CD8-positive, alpha-beta memory T cell (primary cell): Measurements from ENCODE around the gene CACNB4. TPM values are rescaled to one million over a fixed set of nuclear protein-coding genes. Genes with fewer than 3 reads are reported as not detected.
A peak's percentile ranks its signal among the peaks of the same experiment; 100 is the strongest.

Experiments
- CTCF ChIA-PET: fragments of 350-600 bp; sonication (Branson Sonifier 250); formaldehyde crosslinking; loops from one replicate; lab custom pipeline; 2021; ENCODE audit warnings: antibody characterized with exemption; lab: Charles Lee
- POLR2A ChIA-PET: fragments of 350-600 bp; sonication (Branson Sonifier 250); formaldehyde crosslinking; loops from one replicate; lab custom pipeline; 2021; ENCODE audit warnings: antibody characterized with exemption; lab: Charles Lee
- DNase-seq, 5 donors: peaks; one replicate each; pipeline versions ENCODE4 v3.0.0 to v3.0.0-alpha.2; 2020 to 2022; ENCODE audit warnings: mixed read lengths in 1 of 5
- H3K27ac ChIP-seq: one replicate; pipeline ENCODE4 v1.7.0; 2013; ENCODE audit warnings: low read depth, mild to moderate bottlenecking, low read length, moderate library complexity
- H3K27me3 ChIP-seq: 2 replicates; pipeline ENCODE4 v1.7.0; 2013; ENCODE audit warnings: low read length, mild to moderate bottlenecking; ENCODE audit not compliant: insufficient read depth, poor library complexity, severe bottlenecking
- H3K36me3 ChIP-seq: 2 replicates; pipeline ENCODE4 v1.7.0; 2013; ENCODE audit warnings: mild to moderate bottlenecking, low read length, moderate library complexity; ENCODE audit not compliant: insufficient read depth
- H3K4me1 ChIP-seq: 2 replicates; pipeline ENCODE4 v1.7.0; 2013; ENCODE audit warnings: mild to moderate bottlenecking, low read length, moderate library complexity; ENCODE audit not compliant: insufficient read depth
- H3K4me3 ChIP-seq: 2 replicates; pipeline ENCODE4 v1.7.0; 2013; ENCODE audit warnings: mild to moderate bottlenecking, low read length
- H3K9me3 ChIP-seq: 2 replicates; pipeline ENCODE4 v1.7.0; 2013; ENCODE audit warnings: mild to moderate bottlenecking, low read length
- H3K27ac Mint-ChIP-seq, 8 donors: one replicate each; pipeline ENCODE4 v1.8.0; 2020 to 2021; ENCODE audit warnings: mixed read lengths in 8 of 8, mild to moderate bottlenecking in 6 of 8, inconsistent platforms in 3 of 8, moderate library complexity in 3 of 8
- H3K27me3 Mint-ChIP-seq, 2 donors: one replicate each; pipeline ENCODE4 v1.8.0; 2020 to 2021; ENCODE audit warnings: mixed read lengths in 2 of 2, mild to moderate bottlenecking in 1 of 2, moderate library complexity in 1 of 2
- H3K36me3 Mint-ChIP-seq, 3 donors: one replicate each; pipeline ENCODE4 v1.8.0; 2020 to 2021; ENCODE audit warnings: mixed read lengths in 3 of 3, inconsistent platforms in 1 of 3, mild to moderate bottlenecking in 1 of 3
- H3K4me1 Mint-ChIP-seq, 3 donors: one replicate each; pipeline ENCODE4 v1.8.0; 2020 to 2021; ENCODE audit warnings: mixed read lengths in 3 of 3, inconsistent platforms in 1 of 3, mild to moderate bottlenecking in 1 of 3
- H3K4me3 Mint-ChIP-seq, 7 donors: one replicate each; pipeline ENCODE4 v1.8.0; 2020 to 2021; ENCODE audit warnings: mixed read lengths in 7 of 7, mild to moderate bottlenecking in 6 of 7, moderate library complexity in 4 of 7, inconsistent platforms in 2 of 7
- H3K9me3 Mint-ChIP-seq, 5 donors: one replicate each; pipeline ENCODE4 v1.8.0; 2020 to 2022; ENCODE audit warnings: mixed read lengths in 5 of 5, mild to moderate bottlenecking in 3 of 5, moderate library complexity in 2 of 5, inconsistent platforms in 1 of 5
- polyA plus RNA-seq: library from polyadenylated mRNA; unstranded; fragments of 300-500 nt; fragmentation: Illumina TruSeq; gene quantifications from one replicate; pipeline ENCODE4 v1.2.3, GENCODE V29; 2021
- total RNA-seq, 2 experiments: library from RNA; stranded (reverse); gene quantifications; one replicate each; pipeline ENCODE4 v1.2.3, GENCODE V29; 2021

Gene CACNB4
- total and polyA plus RNA-seq, 3 experiments from 2014 or later = 0.18 to 0.20 TPM; not detected in 1

- POLR2A ChIA-PET = no interaction called here
- peaks cover 3 to 4% of the 10 kb centered on the region in 2 donors for H3K27me3 Mint-ChIP-seq
- H3K36me3 Mint-ChIP-seq = no peaks in the 10 kb centered on the region
- Histone ChIP-seq H3K9me3 (no peaks in the 10 kb centered on the region), H3K27ac (no peak overlapping the region), H3K4me1 (no peaks in the 10 kb centered on the region), H3K27me3 (no peaks in the 10 kb centered on the region), H3K4me3 (no peak overlapping the region), H3K36me3 (no peaks in the 10 kb centered on the region)
- no peak overlapping the region for H3K4me3 Mint-ChIP-seq
- H3K9me3 Mint-ChIP-seq = peaks cover 0 to 2% (median 0%) of the 10 kb centered on the region in 5 donors
- no peak for DNase-seq
- CTCF ChIA-PET = interaction anchor here (0.8 to 2.9 kb wide), 2 partner anchors 10 to 22 kb away, joined by 3 to 14 read pairs; no protein-coding TSS in a partner anchor
- H3K4me1 Mint-ChIP-seq = no peaks in the 10 kb centered on the region
- no peak overlapping the region for H3K27ac Mint-ChIP-seq
These were observed 50.9 kb downstream of the CACNB4 start for GRCh38 chr2:152047824-152048471.

- Histone ChIP-seq H3K4me3 (no peak overlapping the region), H3K9me3 (no peaks in the 10 kb centered on the region), H3K4me1 (no peaks in the 10 kb centered on the region), H3K27ac (no peak overlapping the region), H3K36me3 (no peaks in the 10 kb centered on the region), H3K27me3 (no peaks in the 10 kb centered on the region)
- Mint-ChIP-seq H3K4me3 (no peak overlapping the region), H3K27ac (no peak overlapping the region), H3K4me1 (no peaks in the 10 kb centered on the region), H3K9me3 (peaks cover 0 to 2% (median 0%) of the 10 kb centered on the region in 5 donors), H3K36me3 (no peaks in the 10 kb centered on the region), H3K27me3 (peaks cover 3 to 8% of the 10 kb centered on the region in 2 donors)
- POLR2A ChIA-PET = no interaction called here
- no peak for DNase-seq
- CTCF ChIA-PET = interaction anchor here (1.9 to 2.9 kb wide), 2 partner anchors 9 to 21 kb away, joined by 9 to 14 read pairs; no protein-coding TSS in a partner anchor
These were observed 51.9 kb downstream of the CACNB4 start for GRCh38 chr2:152046940-152047339.

DNA sequence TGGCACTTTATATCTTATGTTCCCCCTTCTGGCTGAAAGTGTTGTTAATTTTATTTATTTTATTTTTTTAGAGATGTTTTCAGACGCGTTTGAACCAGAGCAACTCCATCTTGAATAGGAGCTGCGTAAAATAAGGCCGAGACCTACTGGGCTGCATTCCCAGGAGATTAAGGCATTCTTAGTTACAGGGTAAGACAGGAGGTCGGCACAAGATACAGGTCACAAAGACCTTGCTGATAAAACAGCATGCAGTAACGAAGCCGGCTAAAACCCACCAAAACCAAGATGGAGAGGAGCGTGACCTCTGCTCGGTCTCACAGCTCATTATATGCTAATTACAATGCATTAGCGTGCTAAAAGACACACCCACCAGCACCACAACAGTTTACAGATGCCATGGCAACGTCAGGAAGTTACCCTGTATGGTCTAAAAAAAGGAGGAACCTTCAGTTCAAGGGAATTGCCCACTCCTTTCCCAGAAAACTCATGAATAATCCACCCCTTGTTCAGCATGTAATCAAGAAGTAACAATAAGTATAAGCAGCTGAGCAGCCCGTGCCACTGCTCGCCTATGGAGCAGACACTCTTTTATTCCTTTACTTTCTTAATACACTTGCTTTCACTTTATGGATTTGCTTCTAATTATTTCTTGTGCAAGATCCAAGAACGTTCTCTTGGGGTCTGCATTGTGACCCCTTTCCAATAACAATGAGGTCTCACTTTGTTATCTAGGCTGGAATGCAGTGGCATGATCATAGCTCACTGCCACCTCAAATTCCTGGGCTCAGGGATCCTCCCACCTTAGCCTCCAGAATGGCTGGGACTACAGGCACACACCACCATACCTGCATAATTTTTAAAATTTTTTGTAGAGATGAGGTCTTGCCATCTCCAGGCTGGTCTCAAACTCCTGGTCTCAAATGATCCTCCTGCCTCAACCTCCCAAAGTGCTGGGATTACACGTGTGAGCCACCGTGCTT lies 55.9 kb downstream of the CACNB4 start:
- Histone ChIP-seq H3K36me3 (no peaks in the 10 kb centered on the region), H3K27me3 (no peaks in the 10 kb centered on the region), H3K27ac (no peak overlapping the region), H3K9me3 (no peaks in the 10 kb centered on the region), H3K4me3 (no peak overlapping the region), H3K4me1 (no peaks in the 10 kb centered on the region)
- no peaks in the 10 kb centered on the region for H3K9me3 Mint-ChIP-seq
- ChIA-PET POLR2A (no interaction called here), CTCF (interaction anchor here (2.0 kb wide), 1 partner anchor 17 kb away, joined by 8 read pairs; no protein-coding TSS in a partner anchor)
- DNase-seq = no peak
- peaks cover 2 to 5% of the 10 kb centered on the region in 2 donors for H3K27me3 Mint-ChIP-seq
- H3K27ac Mint-ChIP-seq = no peak overlapping the region
- no peaks in the 10 kb centered on the region for H3K36me3 Mint-ChIP-seq
- H3K4me1 Mint-ChIP-seq = no peaks in the 10 kb centered on the region
- no peak overlapping the region for H3K4me3 Mint-ChIP-seq

DNA sequence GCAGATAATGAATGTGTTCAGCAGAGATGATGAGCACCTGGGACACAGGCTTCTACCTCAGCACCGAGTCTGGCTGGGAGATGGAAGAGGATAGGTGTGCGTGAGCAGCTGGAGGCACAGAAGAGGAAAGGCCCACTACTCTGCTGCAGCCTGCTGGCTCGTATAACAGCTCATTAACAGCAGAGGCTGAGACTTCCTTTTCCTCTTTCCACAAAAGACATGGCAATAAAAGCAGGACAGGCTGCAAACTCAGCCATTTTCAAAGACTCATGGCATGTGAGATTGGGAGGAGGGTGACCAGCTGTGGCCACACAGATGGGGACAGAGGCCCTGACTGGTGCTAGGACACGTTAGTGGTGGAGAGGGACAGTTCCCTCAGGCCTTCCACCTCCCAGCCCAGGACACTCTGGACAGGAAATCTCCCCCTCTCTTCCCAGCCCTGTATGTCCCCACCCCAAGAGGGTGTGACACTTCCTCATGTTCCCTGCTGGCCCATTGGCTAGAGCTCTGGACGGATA lies 60.3 kb downstream of the CACNB4 start:
- H3K27ac ChIP-seq = no peak overlapping the region
- H3K27me3 ChIP-seq = no peaks in the 10 kb centered on the region
- no peak overlapping the region for H3K4me3 ChIP-seq
- no peak overlapping the region for H3K27ac Mint-ChIP-seq
- H3K36me3 Mint-ChIP-seq = no peaks in the 10 kb centered on the region
- CTCF ChIA-PET = interaction anchor here (1.1 to 3.1 kb wide), 3 partner anchors 8 to 597 kb away, joined by 7 to 15 read pairs (median 14); no protein-coding TSS in a partner anchor
- peaks cover 2 to 7% of the 10 kb centered on the region in 2 donors for H3K27me3 Mint-ChIP-seq
- no peak overlapping the region for H3K4me3 Mint-ChIP-seq
- no peaks in the 10 kb centered on the region for H3K4me1 ChIP-seq
- H3K36me3 ChIP-seq = no peaks in the 10 kb centered on the region
- no peak for DNase-seq
- H3K9me3 ChIP-seq = no peaks in the 10 kb centered on the region
- no peaks in the 10 kb centered on the region for H3K9me3 Mint-ChIP-seq
- no peaks in the 10 kb centered on the region for H3K4me1 Mint-ChIP-seq
- POLR2A ChIA-PET = no interaction called here

- H3K4me1 Mint-ChIP-seq = no peaks in the 10 kb centered on the region
- H3K27me3 Mint-ChIP-seq = peaks cover 2 to 9% of the 10 kb centered on the region in 2 donors
- Histone ChIP-seq H3K9me3 (no peaks in the 10 kb centered on the region), H3K27me3 (no peaks in the 10 kb centered on the region), H3K36me3 (no peaks in the 10 kb centered on the region), H3K4me1 (no peaks in the 10 kb centered on the region), H3K27ac (no peak overlapping the region), H3K4me3 (no peak overlapping the region)
- ChIA-PET POLR2A (no interaction called here), CTCF (interaction anchor here (1.1 to 3.1 kb wide), 5 partner anchors 8 to 1482 kb away, joined by 4 to 15 read pairs (median 7); no protein-coding TSS in a partner anchor)
- no peak overlapping the region for H3K4me3 Mint-ChIP-seq
- no peaks in the 10 kb centered on the region for H3K9me3 Mint-ChIP-seq
- no peak overlapping the region for H3K27ac Mint-ChIP-seq
- no peak for DNase-seq
- no peaks in the 10 kb centered on the region for H3K36me3 Mint-ChIP-seq
These were observed 61.0 kb downstream of the CACNB4 start for GRCh38 chr2:152037743-152038435.

DNA sequence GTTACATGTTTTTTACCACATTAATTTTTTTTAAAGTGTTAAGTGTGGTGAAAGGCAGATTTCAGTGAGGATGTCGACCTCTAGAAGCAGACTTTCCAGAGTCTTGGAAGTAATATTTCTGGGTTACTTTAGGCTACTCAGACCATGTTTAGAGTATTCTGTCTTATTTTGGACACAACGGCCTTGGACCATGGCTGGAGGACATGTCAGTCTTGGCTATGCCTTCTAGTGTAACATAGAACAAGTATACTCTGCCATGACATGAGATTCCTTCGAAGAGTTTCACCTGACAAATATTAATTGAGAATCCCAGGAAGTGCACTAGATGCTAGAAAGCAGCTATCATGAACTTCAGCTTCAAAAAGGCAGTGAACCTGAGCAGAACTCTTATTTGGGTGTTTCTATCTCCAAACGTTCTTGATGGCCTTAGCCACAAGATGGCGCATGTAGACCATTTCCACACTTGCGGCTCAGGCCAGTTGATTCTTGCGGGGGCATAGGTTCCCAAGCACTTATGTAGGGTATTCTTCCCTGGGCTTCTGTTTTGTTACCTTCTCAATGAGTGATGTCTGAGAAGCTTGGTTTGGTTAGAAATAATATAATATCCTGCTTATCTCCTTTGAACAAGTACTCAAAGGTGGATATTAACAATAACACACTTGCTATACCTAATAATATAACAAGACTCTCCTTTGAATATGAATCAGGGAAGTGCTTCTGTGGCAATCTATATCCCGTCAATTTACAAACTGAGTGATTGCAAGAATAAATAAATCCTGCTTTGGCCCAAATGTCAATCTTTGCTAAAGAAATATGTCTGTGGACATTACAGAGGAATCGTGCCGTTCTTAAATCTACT lies 62.0 kb downstream of the CACNB4 start:
- Histone ChIP-seq H3K9me3 (no peaks in the 10 kb centered on the region), H3K4me3 (no peak overlapping the region), H3K27me3 (no peaks in the 10 kb centered on the region), H3K27ac (no peak overlapping the region), H3K36me3 (no peaks in the 10 kb centered on the region), H3K4me1 (no peaks in the 10 kb centered on the region)
- Mint-ChIP-seq H3K36me3 (no peaks in the 10 kb centered on the region), H3K9me3 (no peaks in the 10 kb centered on the region), H3K27ac (no peak overlapping the region), H3K4me1 (no peaks in the 10 kb centered on the region), H3K27me3 (peaks cover 2 to 5% of the 10 kb centered on the region in 2 donors), H3K4me3 (no peak overlapping the region)
- DNase-seq = peak in 4 of 5 donors; percentile 15 to 37 (median 24)
- ChIA-PET POLR2A (no interaction called here), CTCF (interaction anchor here (0.8 to 3.1 kb wide), 6 partner anchors 9 to 1483 kb away, joined by 3 to 15 read pairs (median 5); no protein-coding TSS in a partner anchor)

DNA sequence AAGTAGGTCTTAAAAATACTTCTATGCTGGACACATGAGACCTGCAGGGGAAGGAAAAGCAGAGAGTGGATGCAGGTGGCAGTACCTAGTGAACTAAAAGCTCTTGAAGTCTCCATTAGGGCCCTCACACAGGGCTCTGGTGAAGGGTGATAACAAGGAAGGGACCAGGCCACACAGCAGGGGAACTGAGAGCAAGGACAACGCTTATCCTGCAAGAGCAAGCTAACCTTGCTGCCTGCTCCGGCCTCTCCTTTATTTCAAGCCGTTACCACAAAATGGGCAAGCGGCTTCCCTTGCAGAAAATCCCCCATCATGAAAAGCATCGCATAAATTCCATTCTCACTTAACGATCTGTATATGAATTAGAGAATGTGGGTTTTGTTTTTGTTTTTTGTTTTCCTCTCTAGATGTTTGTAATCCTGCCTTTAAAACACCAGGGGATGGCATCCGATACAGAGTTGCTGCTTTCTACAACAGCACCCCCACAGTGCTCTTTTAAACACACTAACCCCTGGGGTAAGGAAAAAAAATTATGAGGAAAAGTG lies 64.5 kb downstream of the CACNB4 start:
- CTCF ChIA-PET = no interaction called here
- no peaks in the 10 kb centered on the region for H3K27me3 ChIP-seq

More for the DNA sequence above, 64.5 kb downstream of the CACNB4 start:
- Mint-ChIP-seq H3K36me3 (no peaks in the 10 kb centered on the region), H3K4me1 (no peaks in the 10 kb centered on the region), H3K4me3 (no peak overlapping the region), H3K27ac (peak overlapping the region in 1 of 8 donors; percentile 9), H3K9me3 (no peaks in the 10 kb centered on the region), H3K27me3 (peaks cover 5 to 13% of the 10 kb centered on the region in 2 donors)
- Histone ChIP-seq H3K4me1 (no peaks in the 10 kb centered on the region), H3K36me3 (no peaks in the 10 kb centered on the region), H3K27ac (no peak overlapping the region), H3K9me3 (no peaks in the 10 kb centered on the region), H3K4me3 (no peak overlapping the region)
- POLR2A ChIA-PET = no interaction called here
- DNase-seq = no peak
